ENCODE data around the gene TCF25. TPM values are rescaled to one million over a fixed set of nuclear protein-coding genes. Genes with fewer than 3 reads are reported as not detected.
A peak's percentile ranks its signal among the peaks of the same experiment; 100 is the strongest.
"Not testable (repeated sequence)": the region's sequence is repeated elsewhere in the genome, so short reads cannot be mapped to it uniquely, and the experiment has no call there.

The TCF25 gene, protein sequence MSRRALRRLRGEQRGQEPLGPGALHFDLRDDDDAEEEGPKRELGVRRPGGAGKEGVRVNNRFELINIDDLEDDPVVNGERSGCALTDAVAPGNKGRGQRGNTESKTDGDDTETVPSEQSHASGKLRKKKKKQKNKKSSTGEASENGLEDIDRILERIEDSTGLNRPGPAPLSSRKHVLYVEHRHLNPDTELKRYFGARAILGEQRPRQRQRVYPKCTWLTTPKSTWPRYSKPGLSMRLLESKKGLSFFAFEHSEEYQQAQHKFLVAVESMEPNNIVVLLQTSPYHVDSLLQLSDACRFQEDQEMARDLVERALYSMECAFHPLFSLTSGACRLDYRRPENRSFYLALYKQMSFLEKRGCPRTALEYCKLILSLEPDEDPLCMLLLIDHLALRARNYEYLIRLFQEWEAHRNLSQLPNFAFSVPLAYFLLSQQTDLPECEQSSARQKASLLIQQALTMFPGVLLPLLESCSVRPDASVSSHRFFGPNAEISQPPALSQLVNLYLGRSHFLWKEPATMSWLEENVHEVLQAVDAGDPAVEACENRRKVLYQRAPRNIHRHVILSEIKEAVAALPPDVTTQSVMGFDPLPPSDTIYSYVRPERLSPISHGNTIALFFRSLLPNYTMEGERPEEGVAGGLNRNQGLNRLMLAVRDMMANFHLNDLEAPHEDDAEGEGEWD
- 145 and 149 TPM in 2 replicates for total RNA-seq

DNA sequence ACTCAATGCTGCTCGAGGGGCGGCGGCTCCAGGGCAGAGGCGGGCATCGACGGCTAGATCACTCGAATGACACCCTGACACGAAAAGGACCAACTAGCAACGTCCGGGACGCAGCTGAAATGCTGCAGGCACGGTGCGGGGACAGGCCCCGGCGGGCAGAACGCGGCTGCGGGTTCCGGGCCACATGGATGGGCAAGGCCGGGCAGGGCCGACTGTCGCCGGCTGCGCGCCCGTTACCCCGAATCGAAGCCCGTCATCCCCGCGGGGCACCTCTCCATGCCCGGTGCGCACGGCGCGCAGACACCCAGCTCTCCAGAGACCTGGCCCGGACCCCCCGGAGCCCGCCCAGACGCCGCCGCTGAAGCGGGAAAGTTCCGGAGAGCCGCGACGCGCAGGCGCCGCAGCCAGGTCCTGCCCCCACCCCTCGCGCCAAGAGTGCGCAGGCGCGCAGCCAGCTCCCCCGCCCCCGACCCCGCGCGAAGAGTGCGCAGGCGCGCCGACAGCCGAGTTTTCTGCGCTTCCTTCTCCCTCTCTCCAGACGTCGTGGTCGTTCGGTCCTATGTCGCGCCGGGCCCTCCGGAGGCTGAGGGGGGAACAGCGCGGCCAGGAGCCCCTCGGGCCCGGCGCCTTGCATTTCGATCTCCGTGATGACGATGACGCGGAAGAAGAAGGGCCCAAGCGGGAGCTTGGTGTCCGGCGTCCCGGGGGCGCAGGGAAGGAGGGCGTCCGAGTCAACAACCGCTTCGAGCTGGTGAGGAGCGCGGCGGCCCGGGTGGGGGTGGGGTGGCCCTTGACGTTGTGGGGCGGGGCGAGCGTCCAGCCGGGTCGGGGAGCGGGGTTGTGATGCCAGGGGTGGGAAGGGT lies at the start of gene TCF25:
Gene TCF25, plus strand, starts transcription at position 484 of the 863 bp plus-strand sequence. Its CDS starts 76 bp downstream, at position 560.
- Histone ChIP-seq H3K36me3 (ENCODE audit: control insufficient read depth, insufficient read depth, low read length) (no peaks in the 10 kb centered on the region), H3K27me3 (ENCODE audit: control insufficient read depth, insufficient read depth, low read length) (no peaks in the 10 kb centered on the region), H3K4me3 (ENCODE audit: low read depth, low read length) (peak within 1 kb of the TSS; percentile 70)
- TF ChIP-seq, protein P1, sequence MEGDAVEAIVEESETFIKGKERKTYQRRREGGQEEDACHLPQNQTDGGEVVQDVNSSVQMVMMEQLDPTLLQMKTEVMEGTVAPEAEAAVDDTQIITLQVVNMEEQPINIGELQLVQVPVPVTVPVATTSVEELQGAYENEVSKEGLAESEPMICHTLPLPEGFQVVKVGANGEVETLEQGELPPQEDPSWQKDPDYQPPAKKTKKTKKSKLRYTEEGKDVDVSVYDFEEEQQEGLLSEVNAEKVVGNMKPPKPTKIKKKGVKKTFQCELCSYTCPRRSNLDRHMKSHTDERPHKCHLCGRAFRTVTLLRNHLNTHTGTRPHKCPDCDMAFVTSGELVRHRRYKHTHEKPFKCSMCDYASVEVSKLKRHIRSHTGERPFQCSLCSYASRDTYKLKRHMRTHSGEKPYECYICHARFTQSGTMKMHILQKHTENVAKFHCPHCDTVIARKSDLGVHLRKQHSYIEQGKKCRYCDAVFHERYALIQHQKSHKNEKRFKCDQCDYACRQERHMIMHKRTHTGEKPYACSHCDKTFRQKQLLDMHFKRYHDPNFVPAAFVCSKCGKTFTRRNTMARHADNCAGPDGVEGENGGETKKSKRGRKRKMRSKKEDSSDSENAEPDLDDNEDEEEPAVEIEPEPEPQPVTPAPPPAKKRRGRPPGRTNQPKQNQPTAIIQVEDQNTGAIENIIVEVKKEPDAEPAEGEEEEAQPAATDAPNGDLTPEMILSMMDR (IDR thresholded peaks at IDR 0.05; ENCODE audit: insufficient read depth, low read length, poor library complexity, severe bottlenecking) = no peak
- DNase-seq (ENCODE audit: low read depth) = no peak

GRCh38 chr16:89823824-89824148 lies 49.6 kb upstream of the TCF25 start:
- H3K4me3 ChIP-seq (ENCODE audit: low read depth, low read length); H3K36me3 ChIP-seq (ENCODE audit: control insufficient read depth, insufficient read depth, low read length); H3K27me3 ChIP-seq (ENCODE audit: control insufficient read depth, insufficient read depth, low read length); DNase-seq (ENCODE audit: low read depth): not testable (repeated sequence)

DNA sequence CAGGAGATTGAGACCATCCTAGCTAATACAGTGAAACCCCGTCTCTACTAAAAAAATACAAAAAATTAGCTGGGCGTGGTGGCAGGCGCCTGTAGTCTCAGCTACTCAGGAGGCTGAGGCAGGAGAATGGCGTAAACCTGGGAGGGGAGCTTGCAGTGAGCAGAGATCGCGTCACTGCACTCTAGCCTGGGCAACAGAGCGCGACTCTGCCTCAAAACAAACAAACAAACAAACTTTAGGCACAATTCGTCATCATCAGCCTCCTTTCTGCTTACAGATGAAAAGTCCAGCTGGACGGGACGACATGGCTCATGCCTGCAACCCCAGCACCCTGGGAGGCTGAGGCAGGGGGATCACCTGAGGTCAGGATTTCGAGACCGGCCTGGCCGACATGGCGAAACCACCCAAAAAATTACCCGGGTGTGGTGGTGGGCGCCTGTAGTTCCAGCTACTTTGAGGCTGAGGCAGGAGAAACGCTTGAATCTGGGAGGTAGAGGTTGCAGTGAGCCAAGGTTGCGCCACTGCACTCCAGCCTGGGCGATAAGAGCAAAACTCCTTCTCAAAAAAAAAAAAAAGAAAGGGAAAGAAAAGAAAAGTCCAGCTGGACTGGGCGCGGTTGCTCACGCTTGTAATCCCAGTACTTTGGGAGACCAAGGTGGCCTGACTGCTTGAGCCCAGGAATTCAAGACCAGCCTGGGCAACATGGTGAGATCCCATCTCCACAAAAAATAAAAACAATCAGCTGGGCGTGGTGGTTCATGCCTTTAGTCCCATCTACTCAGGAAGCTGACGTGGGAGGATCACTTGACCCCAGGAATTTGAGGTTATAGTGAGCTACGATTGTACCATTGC lies 46.6 kb upstream of the TCF25 start:
- no peaks in the 10 kb centered on the region for H3K36me3 ChIP-seq (ENCODE audit: control insufficient read depth, insufficient read depth, low read length)
- H3K4me3 ChIP-seq (ENCODE audit: low read depth, low read length) = no peak overlapping the region
- DNase-seq (ENCODE audit: low read depth) = no peak
- TF ChIP-seq, protein P1 (IDR thresholded peaks at IDR 0.05; ENCODE audit: insufficient read depth, low read length, poor library complexity, severe bottlenecking) = no peak
- H3K27me3 ChIP-seq (ENCODE audit: control insufficient read depth, insufficient read depth, low read length) = no peaks in the 10 kb centered on the region

- DNase-seq (ENCODE audit: low read depth) = no peak
- Histone ChIP-seq H3K27me3 (ENCODE audit: control insufficient read depth, insufficient read depth, low read length) (no peaks in the 10 kb centered on the region), H3K4me3 (ENCODE audit: low read depth, low read length) (peak overlapping the region; percentile 48), H3K36me3 (ENCODE audit: control insufficient read depth, insufficient read depth, low read length) (no peaks in the 10 kb centered on the region)
- TF ChIP-seq, protein P1 (IDR thresholded peaks at IDR 0.05; ENCODE audit: insufficient read depth, low read length, poor library complexity, severe bottlenecking) = no peak
Observed at GRCh38 chr16:89827383-89828198, 45.8 kb upstream of the TCF25 start.

GRCh38 chr16:89828199-89828869 lies 45.1 kb upstream of the TCF25 start, which contains the start of gene SPIRE2:
Gene SPIRE2 (plus strand): TSS chr16:89828475. CDS start chr16:89828551, 76 bp downstream.
- no peaks in the 10 kb centered on the region for H3K36me3 ChIP-seq (ENCODE audit: control insufficient read depth, insufficient read depth, low read length)
- TF ChIP-seq, protein P1 (IDR thresholded peaks at IDR 0.05; ENCODE audit: insufficient read depth, low read length, poor library complexity, severe bottlenecking) = no peak
- no peak for DNase-seq (ENCODE audit: low read depth)

More at GRCh38 chr16:89828199-89828869, 45.1 kb upstream of the TCF25 start, which contains the start of gene SPIRE2:
- H3K4me3 ChIP-seq (ENCODE audit: low read depth, low read length) = peak within 1 kb of the TSS; percentile 48
- no peaks in the 10 kb centered on the region for H3K27me3 ChIP-seq (ENCODE audit: control insufficient read depth, insufficient read depth, low read length)
